A549 (cell line): ENCODE results near the gene CHID1. TPM values are rescaled to one million over a fixed set of nuclear protein-coding genes. Genes with fewer than 3 reads are reported as not detected.

Experiments used
- ATAC-seq, 2 experiments: fragments of 200-7000 bp in 1 of 2; fragments of >200 bp in 1 of 2; cut with Nextera tagmentation in 1 of 2; cut with Tn5 transposase in 1 of 2; 3 replicates each; pipeline versions ENCODE4 v1.8.0 to v1.9.1; 2018 to 2020; ENCODE audit warnings: mild to moderate bottlenecking in 1 of 2, moderate library complexity in 1 of 2
- CTCF ChIA-PET: fragments of 300-600 bp; sonication (Branson Sonifier 250); formaldehyde crosslinking; extraction: SDS; loops from one replicate; lab custom pipeline; 2021; ENCODE audit warnings: antibody characterized with exemption, inconsistent platforms; lab: Yijun Ruan, JAX
- POLR2A ChIA-PET: fragments of 350-600 bp; formaldehyde crosslinking; extraction: SDS; loops from one replicate; lab custom pipeline; 2021; ENCODE audit warnings: antibody characterized with exemption, inconsistent platforms; lab: Yijun Ruan, JAX
- DNase-seq, 2 experiments: peaks; one replicate each; pipeline versions ENCODE4 v3.0.0 to v3.0.0-alpha.2; 2011 to 2016; ENCODE audit warnings: low read depth in 1 of 2, low spot score in 1 of 2
- FAIRE-seq: peaks from 2 replicates; lab custom pipeline; 2011; peaks lifted over from hg19 to GRCh38; lab: Jason Lieb, UNC
- H3K27ac ChIP-seq, 2 experiments: fragments of >200 bp; sonication (Bioruptor Twin); formaldehyde crosslinking; 3 replicates each; pipeline ENCODE4 v1.5.1; 2016 to 2017
- H3K4me1 ChIP-seq: fragments of >200 bp; sonication (Bioruptor Twin); formaldehyde crosslinking; 3 replicates; pipeline ENCODE4 v1.6.1; 2016
- H3K4me2 ChIP-seq: fragments of >200 bp; sonication (Bioruptor Twin); formaldehyde crosslinking; 3 replicates; pipeline ENCODE4 v1.6.1; 2016
- H3K4me3 ChIP-seq: fragments of >200 bp; sonication (Bioruptor Twin); formaldehyde crosslinking; 3 replicates; pipeline ENCODE4 v1.5.1; 2016
- H3K9me3 ChIP-seq: fragments of >200 bp; sonication (Bioruptor Twin); formaldehyde crosslinking; 3 replicates; pipeline ENCODE4 v1.6.1; 2016
- EP300 ChIP-seq, 2 experiments: fragments of >200 bp; sonication (Bioruptor Twin); formaldehyde crosslinking; IDR thresholded peaks; 2 replicates in 1 of 2; 3 replicates in 1 of 2; pipeline ENCODE4 v1.6.1; 2016 to 2017
- JUN ChIP-seq, 2 experiments: fragments of >200 bp; sonication (Bioruptor Twin); formaldehyde crosslinking; IDR thresholded peaks; 2 replicates in 1 of 2; 3 replicates in 1 of 2; pipeline ENCODE4 v1.6.1; 2016 to 2017
- PBX3 ChIP-seq: IDR thresholded peaks from 2 replicates; pipeline ENCODE4 v1.6.1; 2012
- POLR2A ChIP-seq: IDR thresholded peaks from 2 replicates; pipeline ENCODE4 v1.6.1; 2012; ENCODE audit warnings: mild to moderate bottlenecking, low read length
- POLR2AphosphoS2 ChIP-seq: conservative IDR thresholded peaks from 2 replicates; pipeline ENCODE4 v1.6.1; 2012; ENCODE audit warnings: low read length, improper control_type of control experiment, inconsistent platforms
- REST ChIP-seq: fragments of 200-600 bp; sonication (generic); IDR thresholded peaks from 2 replicates; pipeline ENCODE4 v1.6.1; 2016; ENCODE audit warnings: antibody characterized with exemption, mild to moderate bottlenecking, moderate library complexity
- SMC3 ChIP-seq: fragments of >200 bp; sonication (Bioruptor Twin); formaldehyde crosslinking; IDR thresholded peaks from 3 replicates; pipeline ENCODE4 v1.6.1; 2018; ENCODE audit warnings: inconsistent platforms
- TFCP2L1 ChIP-seq: fragments of 250-450 bp; sonication (Bioruptor Pico); IDR thresholded peaks from 2 replicates; pipeline ENCODE4 v1.5.0; 2021; ENCODE audit warnings: mild to moderate bottlenecking
- WGBS: methylation state at CpG from one replicate; pipeline ENCODE4 v1.1.6; 2017; ENCODE audit errors: missing lambda C conversion rate; 5-methylcytosine and 5-hydroxymethylcytosine counted together
- polyA plus RNA-seq, 4 experiments: library from polyadenylated mRNA; depleted of rRNA in 3 of 4; stranded (reverse); fragments of >200 nt; fragmentation: RNase III in 1 of 4; extraction: RNeasy Plus Mini Kit Qiagen cat#74134 plus additional on column Dnase treatment in 1 of 4; gene quantifications; 2 replicates in 3 of 4; 3 replicates in 1 of 4; pipeline ENCODE4 v1.2.3, GENCODE V29; 2011 to 2017

CHID1 gene
- polyA plus RNA-seq, 2 of the 4 experiments (the other 2 are of a cell fraction), result 53.8 to 70.6 TPM

- FAIRE-seq, result no peak
- no peak overlapping the region for H3K4me2 ChIP-seq
- no peak overlapping the region for H3K4me3 ChIP-seq
- no peak for ATAC-seq
- peak; percentile 58; the same call in 1 of the 2 replicates for TF ChIP-seq PBX3
- TF ChIP-seq POLR2AphosphoS2, result peak; percentile 75
- peak in 1 of 2 experiments; percentile 40; a peak in 2 of 5 replicates for TF ChIP-seq JUN (IDR thresholded peaks at IDR 0.05)
- TF ChIP-seq REST, result no peak
- no peaks in the 10 kb centered on the region for H3K9me3 ChIP-seq
- no peak overlapping the region for H3K27ac ChIP-seq
- peaks cover 29% of the 10 kb centered on the region; the same call in 2 of the 3 replicates for H3K4me1 ChIP-seq
- ChIA-PET CTCF (interaction anchor here (1.3 to 5.2 kb wide), 6 partner anchors 9 to 183 kb away, joined by 4 to 25 read pairs (median 10); no protein-coding TSS in a partner anchor), POLR2A (interaction anchor here (1.1 kb wide), 1 partner anchor 23 kb away, joined by 3 read pairs; no protein-coding TSS in a partner anchor)
- 76% methylated on average over 8 of the region's 8 CpGs for WGBS
- no peak for DNase-seq
Measured at GRCh38 chr11:867856-868358, 42.7 kb downstream of the CHID1 start.

- FAIRE-seq (no peak), DNase-seq (no peak), ATAC-seq (peak; percentile 1; a peak in 1 of 6 replicates)
- Histone ChIP-seq H3K9me3 (no peaks in the 10 kb centered on the region), H3K4me1 (peaks cover 38% of the 10 kb centered on the region; the same call in 2 of the 3 replicates), H3K27ac (peak overlapping the region in 1 of 2 experiments; percentile 24; a peak in 2 of 6 replicates), H3K4me3 (no peak overlapping the region), H3K4me2 (no peak overlapping the region)
- CTCF ChIA-PET, result interaction anchor here (1.5 to 5.2 kb wide), 4 partner anchors 11 to 184 kb away, joined by 6 to 25 read pairs (median 14); partner anchors contain the start of gene AP2A2
- no peak for TF ChIP-seq EP300 (IDR thresholded peaks at IDR 0.05)
- no peak for TF ChIP-seq POLR2A
- 0 out of 2 replicates have a peak, but pooled peaks have one; percentile 3 for TF ChIP-seq PBX3
- TF ChIP-seq TFCP2L1 (CRISPR knock-in tag), result peak; percentile 16; the same call in 1 of the 2 replicates
- POLR2A ChIA-PET, result no interaction called here
- WGBS, result 88% methylated on average over 10 of the region's 14 CpGs
Measured at GRCh38 chr11:866481-866880, 44.1 kb downstream of the CHID1 start.

GRCh38 chr11:865462-866430, 44.9 kb downstream of the CHID1 start:
- ATAC-seq, result peak in 1 of 2 experiments; percentile 0; a peak in 1 of 6 replicates
- Histone ChIP-seq H3K4me2 (no peak overlapping the region), H3K4me3 (no peak overlapping the region), H3K4me1 (peaks cover 38% of the 10 kb centered on the region; the same call in 2 of the 3 replicates), H3K9me3 (no peaks in the 10 kb centered on the region), H3K27ac (peak overlapping the region in 1 of 2 experiments; percentile 24; a peak in 1 of 6 replicates)
- ChIA-PET CTCF (interaction anchor here (0.8 to 5.2 kb wide), 5 partner anchors 8 to 185 kb away, joined by 3 to 25 read pairs (median 10); partner anchors contain the start of gene AP2A2), POLR2A (no interaction called here)
- FAIRE-seq, result no peak
- TF ChIP-seq PBX3 (peak; percentile 17; the same call in 1 of the 2 replicates), SMC3 (no peak), JUN (IDR thresholded peaks at IDR 0.05) (peak in 1 of 2 experiments; percentile 18; a peak in 1 of 5 replicates)
- DNase-seq, result no peak
- 75% methylated on average over 26 of the region's 41 CpGs for whole genome bisulfite sequencing
